Aorta (tissue), 5 donors: ENCODE results near the gene TMEM61. TPM values are rescaled to one million over a fixed set of nuclear protein-coding genes. Genes with fewer than 3 reads are reported as not detected.
"Not testable (repeated sequence)": the region's sequence is repeated elsewhere in the genome, so short reads cannot be mapped to it uniquely, and the experiment has no call there.

ENCODE experiments used
- ATAC-seq: fragments of 200-7000 bp; cut with Tn5 transposase; one replicate; pipeline ENCODE4 v1.9.1; 2022; ENCODE audit warnings: moderate library complexity; ENCODE audit not compliant: low FRiP score
- DNase-seq, 2 donors: peaks; one replicate each; pipeline ENCODE4 v3.0.0-alpha.2; 2020
- H3K27ac ChIP-seq, 2 donors: one replicate each; pipeline ENCODE4 v1.5.1; 2013; ENCODE audit warnings: low read length in 2 of 2, mild to moderate bottlenecking in 2 of 2, moderate library complexity in 2 of 2, control low read depth in 1 of 2, inconsistent platforms in 1 of 2, low read depth in 1 of 2
- H3K27me3 ChIP-seq, 2 donors: one replicate each; pipeline ENCODE4 v1.6.1; 2013; ENCODE audit warnings: control low read depth in 1 of 2, low read length in 1 of 2, mild to moderate bottlenecking in 1 of 2, moderate library complexity in 1 of 2; ENCODE audit not compliant: insufficient read depth in 2 of 2, control insufficient read depth in 1 of 2
- H3K36me3 ChIP-seq, 2 donors: one replicate each; pipeline ENCODE4 v1.6.1; 2013; ENCODE audit warnings: control low read depth in 1 of 2, low read length in 1 of 2, mild to moderate bottlenecking in 1 of 2; ENCODE audit not compliant: insufficient read depth in 2 of 2, control insufficient read depth in 1 of 2
- H3K4me1 ChIP-seq, 2 donors: one replicate each; pipeline ENCODE4 v1.6.1; 2013; ENCODE audit warnings: low read length in 2 of 2, control low read depth in 1 of 2, mild to moderate bottlenecking in 1 of 2, moderate library complexity in 1 of 2; ENCODE audit not compliant: insufficient read depth in 2 of 2, control insufficient read depth in 1 of 2
- H3K4me3 ChIP-seq, 2 donors: one replicate each; pipeline ENCODE4 v1.5.1; 2013; ENCODE audit warnings: low read length in 2 of 2, control low read depth in 1 of 2, mild to moderate bottlenecking in 1 of 2
- H3K9me3 ChIP-seq: one replicate; pipeline ENCODE4 v1.6.1; 2013; ENCODE audit warnings: mild to moderate bottlenecking, low read length; ENCODE audit not compliant: control insufficient read depth
- WGBS, 2 donors: extraction: QIAGEN DNeasy Blood & Tissue Kit; methylation state at CpG; one replicate each; pipeline ENCODE4 v1.1.7; 2013; 5-methylcytosine and 5-hydroxymethylcytosine counted together
- intact Hi-C, 2 donors: fragments of 100-400 bp; cut with DNase I; formaldehyde crosslinking; loops; one replicate each; pipeline versions ENCODE4 v1.14.2 to v1.15.0; 2022
- long read RNA-seq, 2 donors: library from polyadenylated mRNA; unstranded; transcript quantifications; one replicate each; pipeline ENCODE4 v2.0.0, GENCODE V29; 2020 to 2021
- polyA plus RNA-seq, 2 donors: library from polyadenylated mRNA; stranded (reverse); fragments of 200-250 nt; gene quantifications; one replicate each; pipeline ENCODE4 v1.2.3, GENCODE V29; 2013
- total RNA-seq, 2 donors: library from RNA; stranded (reverse); fragmentation: NEBNext Ultra II Directional; extraction: Animal tissue kit (Norgen Biotek cat#: 25700); gene quantifications; one replicate each; pipeline ENCODE4 v1.2.1, GENCODE V29; 2021
- donor health status: healthy with polysubstance abuse.
- donor health status: Bipolar disorder and iron deficiency.
- donor health status: DM: no; HTN: no; CAD: no.
- donor health status: DM: no; HTN: no; CAD: no.
- donor health status: DM: yes; HTN: yes; CAD: no.

TMEM61 gene
- total RNA-seq (1 to 10 TPM; 1.3 to 5.6 TPM), polyA plus RNA-seq (1 to 10 TPM in 1 of 2 donors, under 1 TPM in 1; 0.38 to 3.0 TPM)
- long read RNA-seq, donor 1, partial matches to known transcripts, result 0 of 4 reads
- long read RNA-seq, donor 1, other reads (novel, unspliced or antisense), result 4 of 4 reads
- long read RNA-seq, donor 2, partial matches to known transcripts, result 0 of 4 reads
- long read RNA-seq, donor 2, other reads (novel, unspliced or antisense), result 0 of 4 reads

DNA sequence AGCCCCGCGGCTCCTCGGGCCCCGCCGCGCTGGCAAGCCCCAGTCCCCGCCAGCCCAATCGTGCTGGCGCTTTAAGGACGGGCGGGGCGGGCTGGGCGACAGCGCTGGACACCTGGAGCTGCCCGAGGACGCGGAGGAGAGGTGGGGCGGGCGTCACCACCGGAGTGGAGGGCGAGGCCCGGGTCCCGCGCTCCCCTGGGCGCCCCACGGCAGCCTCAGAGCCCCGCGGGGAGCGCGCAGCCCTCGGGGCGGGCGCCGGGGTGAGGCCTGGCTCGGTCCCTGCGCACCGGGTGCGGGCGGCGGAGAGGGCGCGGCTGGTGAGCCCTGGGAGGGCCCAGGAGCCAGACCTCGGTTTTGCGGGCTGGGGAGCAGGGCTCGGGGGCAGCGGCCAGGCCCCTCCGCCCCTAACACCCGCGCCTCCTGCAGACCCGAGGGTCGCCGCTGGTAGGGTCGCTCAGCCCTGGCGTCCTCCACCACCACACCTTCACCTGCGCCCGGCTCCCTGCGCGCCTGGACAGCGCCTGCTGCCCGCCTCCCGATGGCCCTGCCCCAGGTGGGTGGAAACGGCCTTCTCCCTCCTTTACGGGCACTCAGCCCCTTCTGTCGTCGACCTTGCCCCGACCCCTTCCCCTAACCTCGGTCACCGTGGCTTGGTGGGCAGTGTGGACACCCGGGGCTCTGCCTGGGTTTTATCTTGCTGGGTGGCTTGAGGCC is at the start of gene TMEM61:
Gene TMEM61 (plus strand): TSS at position 101 of the 714 bp plus-strand sequence. CDS start 438 bp downstream, at position 539.
- ATAC-seq, result peak; percentile 50
- Histone ChIP-seq H3K27ac (no peak within 1 kb of the TSS), H3K36me3 (no peaks in the 10 kb centered on the region), H3K27me3 (no peaks in the 10 kb centered on the region), H3K9me3 (no peaks in the 10 kb centered on the region), H3K4me1 (no peaks in the 10 kb centered on the region), H3K4me3 (peak within 1 kb of the TSS; percentile 36 to 82)
- 12 to 16% methylated on average over 39 to 69 of the region's 69 CpGs for WGBS, 2 donors
- DNase-seq, result no peak
- intact Hi-C loops, result no loop called here

DNA sequence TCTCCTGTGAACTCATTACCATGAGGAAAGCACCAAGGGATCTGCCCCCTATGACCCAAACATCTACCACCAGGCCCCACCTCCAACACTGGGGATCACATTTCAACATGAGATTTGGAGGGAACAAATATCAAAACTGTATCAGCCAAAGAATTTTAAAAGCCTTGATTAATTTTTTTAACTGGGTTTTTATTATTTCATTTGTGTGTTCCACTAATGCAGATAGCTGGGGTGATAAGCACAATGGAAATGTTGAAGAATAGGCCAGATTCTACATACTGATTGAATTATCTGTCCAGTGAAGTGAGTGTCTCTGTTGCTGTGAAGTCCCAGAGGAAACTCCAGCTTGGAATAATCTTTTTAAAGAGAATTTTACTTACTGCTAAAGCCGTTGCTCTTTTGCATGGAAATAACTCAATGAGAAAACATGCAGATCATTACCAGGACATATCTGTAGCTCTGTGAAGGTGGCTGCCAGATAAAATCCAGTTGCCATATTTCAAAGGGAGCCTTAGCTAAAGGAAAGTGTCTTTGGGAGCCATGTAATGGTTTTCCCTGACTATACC is 49.1 kb upstream of the TMEM61 start:
- ATAC-seq (no peak), DNase-seq (no peak)
- WGBS, 2 donors, result 80 to 81% methylated on average over 1 of the region's 1 CpG
- Histone ChIP-seq H3K27ac (no peak overlapping the region), H3K36me3 (no peaks in the 10 kb centered on the region), H3K9me3 (no peaks in the 10 kb centered on the region), H3K27me3 (peaks cover 0 to 3% of the 10 kb centered on the region in 2 donors), H3K4me3 (no peak overlapping the region), H3K4me1 (no peaks in the 10 kb centered on the region)
- intact Hi-C loops, result no loop called here

DNA sequence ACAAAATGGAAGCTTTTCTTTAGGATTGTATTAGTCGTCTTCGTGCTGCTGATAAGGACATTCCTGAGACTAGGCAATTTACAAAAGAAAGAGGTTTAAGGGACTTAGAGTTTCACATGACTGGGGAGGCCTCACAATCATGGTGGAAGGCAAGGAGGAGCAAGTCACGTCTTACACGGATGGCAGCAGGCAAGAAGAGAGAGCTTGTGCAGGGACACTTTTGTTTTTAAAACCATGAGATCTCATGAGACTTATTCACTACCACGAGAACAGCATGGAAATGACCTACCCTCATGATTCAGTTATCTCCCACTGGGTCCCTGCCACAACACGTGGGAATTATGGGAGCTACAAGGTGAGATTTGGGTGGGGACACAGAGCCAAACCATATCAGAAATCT is 46.3 kb upstream of the TMEM61 start:
- H3K27ac ChIP-seq, H3K4me1 ChIP-seq, H3K36me3 ChIP-seq, H3K9me3 ChIP-seq, H3K27me3 ChIP-seq, intact Hi-C loops, ATAC-seq, H3K4me3 ChIP-seq, DNase-seq: not testable (repeated sequence)
- 86 to 88% methylated on average over 6 of the region's 6 CpGs for WGBS, 2 donors

DNA sequence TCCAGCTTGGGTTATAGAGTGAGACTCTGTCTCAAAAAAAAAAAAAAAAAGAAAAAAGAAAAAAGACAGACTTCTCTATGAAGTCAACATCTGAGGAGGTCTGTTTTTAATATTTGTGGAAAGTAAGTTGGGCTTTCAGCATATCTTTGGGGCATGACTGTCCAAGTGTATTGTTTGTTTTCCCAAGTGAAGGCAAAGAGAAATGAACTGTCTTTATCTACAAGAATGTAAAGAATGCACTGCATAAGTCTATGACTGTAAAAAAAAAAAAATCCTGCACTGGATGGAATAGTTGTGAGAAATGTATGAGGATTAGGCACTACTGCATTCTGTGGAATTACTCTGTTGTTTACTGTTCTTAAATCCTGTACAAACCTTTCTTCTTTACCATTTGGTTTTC is 45.6 kb upstream of the TMEM61 start:
- Histone ChIP-seq H3K27me3 (no peaks in the 10 kb centered on the region), H3K4me1 (peaks cover 0 to 1% of the 10 kb centered on the region in 2 donors), H3K27ac (no peak overlapping the region), H3K9me3 (no peaks in the 10 kb centered on the region), H3K4me3 (no peak overlapping the region), H3K36me3 (no peaks in the 10 kb centered on the region)
- ATAC-seq (no peak), DNase-seq (no peak)
- intact Hi-C loops, result no loop called here

DNA sequence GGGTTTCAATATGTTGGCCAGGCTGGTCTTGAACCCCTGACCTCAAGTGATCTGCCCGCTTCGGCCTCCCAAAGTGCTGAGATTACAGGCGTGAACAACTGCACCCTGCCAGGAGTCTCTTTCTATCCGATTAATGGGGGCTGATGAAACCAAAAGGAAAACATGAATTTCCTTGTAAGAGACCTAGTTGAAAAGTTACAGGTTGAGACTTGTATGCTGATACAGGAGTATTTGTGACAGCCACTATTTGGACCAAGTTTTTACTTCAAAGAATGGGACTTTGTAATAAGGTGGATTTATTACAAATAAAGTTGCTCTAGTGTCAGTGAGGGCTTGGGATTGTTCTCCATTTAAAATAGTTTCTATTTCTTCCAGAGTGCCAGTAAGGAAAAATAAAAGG is 43.6 kb upstream of the TMEM61 start:
- 93 to 95% methylated on average over 4 of the region's 4 CpGs for WGBS, 2 donors
- no peaks in the 10 kb centered on the region for H3K9me3 ChIP-seq
- intact Hi-C loops, result no loop called here

DNA sequence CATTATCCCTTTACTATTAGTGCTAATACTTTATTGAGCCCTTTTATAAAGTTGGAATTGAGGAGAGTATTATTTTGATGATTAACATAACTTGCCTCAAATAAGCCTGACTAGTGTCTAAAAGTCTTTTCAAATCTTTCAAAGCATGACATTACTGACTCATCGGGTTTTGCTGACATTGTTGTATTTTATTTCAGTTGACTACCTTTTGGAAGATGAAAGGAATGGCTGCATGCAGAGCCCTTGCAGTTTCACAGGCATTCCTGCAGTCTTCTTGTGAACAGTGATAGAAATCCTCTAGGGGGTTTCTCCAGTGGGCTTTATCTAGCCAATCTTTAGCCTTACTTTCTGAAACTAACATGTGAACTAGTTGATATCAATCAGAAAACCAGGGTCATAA is 43.0 kb upstream of the TMEM61 start:
- H3K27me3 ChIP-seq, result no peaks in the 10 kb centered on the region
- ATAC-seq, result no peak
- no peak overlapping the region for H3K4me3 ChIP-seq
- intact Hi-C loops, result no loop called here
- H3K36me3 ChIP-seq, result no peaks in the 10 kb centered on the region
- no peak overlapping the region for H3K27ac ChIP-seq
- DNase-seq, result no peak
- WGBS, 2 donors, result 47 to 50% methylated on average over 1 of the region's 1 CpG
- peaks cover 0 to 1% of the 10 kb centered on the region in 2 donors for H3K4me1 ChIP-seq
- H3K9me3 ChIP-seq, result no peaks in the 10 kb centered on the region

More for the DNA sequence above, 43.6 kb upstream of the TMEM61 start:
- Histone ChIP-seq H3K4me3 (no peak overlapping the region), H3K36me3 (no peaks in the 10 kb centered on the region), H3K27me3 (no peaks in the 10 kb centered on the region), H3K27ac (no peak overlapping the region), H3K4me1 (peaks cover 0 to 1% of the 10 kb centered on the region in 2 donors)
- DNase-seq, result no peak
- no peak for ATAC-seq

DNA sequence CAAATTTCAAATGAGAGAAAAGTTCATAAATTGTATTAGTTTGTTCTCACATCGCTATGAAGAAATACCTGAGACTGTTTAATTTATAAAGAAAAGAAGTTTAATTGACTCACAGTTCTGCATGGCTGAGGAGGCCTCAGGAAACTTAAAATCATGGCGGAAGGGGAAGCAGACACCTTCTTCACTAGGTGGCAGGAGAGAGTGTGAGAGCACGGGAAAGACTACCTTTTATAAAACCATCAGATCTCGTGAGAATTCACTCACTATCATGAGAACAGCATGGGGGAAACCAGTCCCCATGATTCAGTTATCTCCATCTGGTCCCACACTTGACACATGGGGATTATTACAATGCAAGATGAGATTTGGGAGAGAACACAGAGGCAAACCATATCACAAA is 41.5 kb upstream of the TMEM61 start:
- H3K27me3 ChIP-seq, ATAC-seq, intact Hi-C loops, H3K27ac ChIP-seq, H3K9me3 ChIP-seq, H3K4me1 ChIP-seq, H3K4me3 ChIP-seq, H3K36me3 ChIP-seq, DNase-seq: not testable (repeated sequence)
- WGBS, 2 donors, result 81 to 82% methylated on average over 4 of the region's 4 CpGs

DNA sequence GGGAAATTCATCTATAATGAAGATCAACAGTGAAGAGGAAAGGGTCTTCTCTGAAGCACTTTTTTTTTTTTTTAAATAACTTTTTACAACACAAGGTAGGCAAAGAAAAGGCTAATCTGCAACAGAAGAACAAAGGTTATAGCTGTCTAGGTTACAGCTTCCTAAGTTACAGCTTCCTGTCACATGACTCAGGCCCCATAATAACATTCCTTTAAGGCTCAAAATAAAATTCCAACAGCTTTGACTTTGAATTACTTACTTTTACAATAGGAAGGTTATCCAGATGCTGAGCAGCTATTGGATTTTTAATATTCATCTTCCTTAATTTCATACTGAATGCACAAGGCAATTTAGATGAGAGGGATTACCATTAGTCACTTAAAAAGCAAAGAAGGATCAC is 40.4 kb upstream of the TMEM61 start:
- no peak overlapping the region for H3K4me3 ChIP-seq
- H3K27me3 ChIP-seq, result no peaks in the 10 kb centered on the region
- intact Hi-C loops, result no loop called here
- no peaks in the 10 kb centered on the region for H3K9me3 ChIP-seq
- H3K36me3 ChIP-seq, result no peaks in the 10 kb centered on the region
- no peak for ATAC-seq
- DNase-seq, result no peak
- peaks cover 0 to 1% of the 10 kb centered on the region in 2 donors for H3K4me1 ChIP-seq
- no peak overlapping the region for H3K27ac ChIP-seq

DNA sequence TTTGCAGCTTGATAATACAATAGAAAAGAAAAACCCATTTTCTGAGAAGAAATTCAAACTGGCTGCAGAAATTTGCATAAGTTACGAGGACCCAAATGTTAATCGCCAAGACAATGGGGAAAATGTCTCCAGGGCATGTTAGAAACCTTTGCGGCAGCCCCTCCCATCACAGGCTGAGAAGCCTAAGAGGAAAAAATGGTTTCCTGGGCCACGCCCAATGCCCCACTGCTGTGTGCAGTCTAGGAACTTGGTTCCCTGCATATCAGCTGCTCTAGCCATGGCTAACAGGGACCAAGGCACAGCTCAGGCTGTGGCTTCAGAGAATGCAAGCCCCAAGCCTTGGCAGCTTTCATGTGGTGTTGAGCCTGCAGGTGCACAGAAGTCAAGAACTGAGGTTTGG is 37.5 kb upstream of the TMEM61 start:
- H3K36me3 ChIP-seq, result no peaks in the 10 kb centered on the region
- no peak for DNase-seq
- H3K4me3 ChIP-seq, result no peak overlapping the region
- no peak overlapping the region for H3K27ac ChIP-seq
- ATAC-seq, result no peak
- H3K27me3 ChIP-seq, result no peaks in the 10 kb centered on the region
- no peaks in the 10 kb centered on the region for H3K4me1 ChIP-seq
- intact Hi-C loops, result no loop called here
- 97 to 100% methylated on average over 4 of the region's 4 CpGs for WGBS, 2 donors
- no peaks in the 10 kb centered on the region for H3K9me3 ChIP-seq
